Fibroblast of mammary gland (primary cell): ENCODE data around the gene NR2C1.
"Not testable (repeated sequence)": the region's sequence is repeated elsewhere in the genome, so short reads cannot be mapped to it uniquely, and the experiment has no call there.

Experiments
- DNase-seq: peaks from one replicate; pipeline ENCODE4 v3.0.0-alpha.2; 2010; ENCODE audit warnings: low read depth
- H3K4me3 ChIP-seq: 2 replicates; pipeline ENCODE4 v1.5.1; 2011; ENCODE audit warnings: low read depth, mild to moderate bottlenecking, low read length, moderate library complexity; ENCODE audit not compliant: control insufficient read depth
- TF ChIP-seq, protein P1 (sequence below): conservative IDR thresholded peaks from 2 replicates; pipeline ENCODE4 v1.5.1; 2011; ENCODE audit warnings: low read depth, low read length, inconsistent platforms; ENCODE audit not compliant: control insufficient read depth, insufficient read depth

Gene NR2C1

DNA sequence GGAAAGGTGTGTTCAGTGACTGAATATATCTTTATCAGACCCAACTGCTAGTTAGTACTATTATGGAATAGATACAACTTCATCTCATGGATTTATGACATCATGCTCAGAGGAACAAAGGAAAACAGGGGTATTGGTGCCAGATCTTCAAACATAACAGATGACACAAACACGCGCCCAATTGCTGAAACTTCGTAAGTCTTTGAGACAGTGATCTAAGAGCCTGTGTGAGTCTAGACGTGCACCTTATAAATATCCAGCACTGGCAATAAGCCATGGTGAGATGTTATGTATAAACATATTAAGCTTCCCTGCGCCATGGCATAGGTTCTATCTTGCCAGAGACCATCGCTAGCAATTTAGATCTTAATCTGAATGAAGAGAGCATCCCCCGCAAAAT, 42.2 kb upstream of the NR2C1 start:
- H3K4me3 ChIP-seq, result no peak overlapping the region
- peak; percentile 28 for DNase-seq
- TF ChIP-seq, protein P1, sequence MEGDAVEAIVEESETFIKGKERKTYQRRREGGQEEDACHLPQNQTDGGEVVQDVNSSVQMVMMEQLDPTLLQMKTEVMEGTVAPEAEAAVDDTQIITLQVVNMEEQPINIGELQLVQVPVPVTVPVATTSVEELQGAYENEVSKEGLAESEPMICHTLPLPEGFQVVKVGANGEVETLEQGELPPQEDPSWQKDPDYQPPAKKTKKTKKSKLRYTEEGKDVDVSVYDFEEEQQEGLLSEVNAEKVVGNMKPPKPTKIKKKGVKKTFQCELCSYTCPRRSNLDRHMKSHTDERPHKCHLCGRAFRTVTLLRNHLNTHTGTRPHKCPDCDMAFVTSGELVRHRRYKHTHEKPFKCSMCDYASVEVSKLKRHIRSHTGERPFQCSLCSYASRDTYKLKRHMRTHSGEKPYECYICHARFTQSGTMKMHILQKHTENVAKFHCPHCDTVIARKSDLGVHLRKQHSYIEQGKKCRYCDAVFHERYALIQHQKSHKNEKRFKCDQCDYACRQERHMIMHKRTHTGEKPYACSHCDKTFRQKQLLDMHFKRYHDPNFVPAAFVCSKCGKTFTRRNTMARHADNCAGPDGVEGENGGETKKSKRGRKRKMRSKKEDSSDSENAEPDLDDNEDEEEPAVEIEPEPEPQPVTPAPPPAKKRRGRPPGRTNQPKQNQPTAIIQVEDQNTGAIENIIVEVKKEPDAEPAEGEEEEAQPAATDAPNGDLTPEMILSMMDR, result no peak

DNA sequence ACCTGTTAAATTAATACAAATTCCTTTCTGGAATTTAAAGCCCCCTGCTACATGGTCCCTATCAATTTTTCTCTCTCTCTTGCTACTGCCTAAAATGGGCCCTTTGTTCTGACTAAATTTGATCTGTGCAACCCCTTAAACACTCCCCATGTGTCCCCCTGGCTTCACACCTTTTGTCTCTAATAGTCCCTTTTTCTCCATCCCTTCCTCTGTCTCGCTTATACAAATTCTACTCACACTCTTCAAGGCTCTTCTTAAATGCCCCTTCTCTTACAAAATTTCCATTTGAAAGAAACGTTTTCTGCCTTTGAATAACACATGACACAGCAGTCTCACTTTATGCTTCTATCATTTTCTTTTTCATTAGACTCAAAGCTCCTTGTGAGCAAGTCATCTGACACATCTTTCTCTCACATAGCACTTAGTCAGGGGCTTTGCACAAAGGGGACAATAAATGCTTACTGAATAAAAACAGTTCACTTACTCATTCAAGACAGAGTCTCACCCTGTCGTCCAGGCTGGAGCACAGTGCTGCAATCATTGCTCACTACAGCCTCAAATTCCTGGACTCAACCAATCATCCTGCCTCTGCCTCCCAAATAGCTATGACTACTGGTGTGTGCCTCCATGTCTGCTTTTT, 41.5 kb upstream of the NR2C1 start:
- H3K4me3 ChIP-seq, result no peak overlapping the region
- TF ChIP-seq, protein P1, result no peak
- peak; percentile 62 for DNase-seq

DNA sequence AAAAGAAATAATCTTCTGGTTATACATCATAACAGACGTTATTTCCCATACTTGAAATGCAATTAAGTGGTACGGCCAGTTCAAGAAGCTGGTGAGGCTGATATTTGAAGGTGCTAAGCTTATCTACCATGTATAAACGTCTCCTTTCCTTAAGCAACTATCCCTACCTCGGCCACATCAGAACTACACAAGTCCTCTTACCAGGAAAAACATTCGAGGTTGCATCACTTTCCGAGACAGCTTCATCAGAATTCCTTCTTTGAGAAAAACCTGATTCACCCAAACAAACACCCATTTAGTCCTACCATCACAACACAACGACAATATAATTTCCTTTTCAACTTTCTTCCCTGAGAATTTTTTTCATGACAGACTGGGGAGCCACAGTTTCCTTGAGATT, 33.9 kb upstream of the NR2C1 start:
- H3K4me3 ChIP-seq, result no peak overlapping the region
- TF ChIP-seq, protein P1, result no peak
- DNase-seq, result no peak

DNA sequence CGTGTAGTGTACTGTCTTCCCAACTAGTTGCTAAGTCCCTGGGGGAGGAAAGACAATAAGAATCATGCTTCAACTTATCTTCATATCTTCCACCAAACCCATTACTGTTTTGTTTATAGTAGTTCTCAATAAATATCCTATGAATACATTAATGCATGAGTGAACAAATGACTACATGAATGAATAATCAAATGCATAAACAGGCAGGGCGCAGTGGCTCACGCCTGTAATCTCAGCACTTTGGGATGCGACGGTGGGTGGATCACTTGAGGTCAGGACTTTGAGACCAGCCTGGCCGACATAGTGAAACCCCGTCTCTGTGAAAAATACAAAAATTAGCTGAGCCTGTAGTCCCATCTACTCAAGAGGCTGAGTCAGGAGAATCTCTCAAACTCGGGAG, 32.1 kb upstream of the NR2C1 start:
- H3K4me3 ChIP-seq, result no peak overlapping the region
- no peak for DNase-seq
- TF ChIP-seq, protein P1, result no peak

DNA sequence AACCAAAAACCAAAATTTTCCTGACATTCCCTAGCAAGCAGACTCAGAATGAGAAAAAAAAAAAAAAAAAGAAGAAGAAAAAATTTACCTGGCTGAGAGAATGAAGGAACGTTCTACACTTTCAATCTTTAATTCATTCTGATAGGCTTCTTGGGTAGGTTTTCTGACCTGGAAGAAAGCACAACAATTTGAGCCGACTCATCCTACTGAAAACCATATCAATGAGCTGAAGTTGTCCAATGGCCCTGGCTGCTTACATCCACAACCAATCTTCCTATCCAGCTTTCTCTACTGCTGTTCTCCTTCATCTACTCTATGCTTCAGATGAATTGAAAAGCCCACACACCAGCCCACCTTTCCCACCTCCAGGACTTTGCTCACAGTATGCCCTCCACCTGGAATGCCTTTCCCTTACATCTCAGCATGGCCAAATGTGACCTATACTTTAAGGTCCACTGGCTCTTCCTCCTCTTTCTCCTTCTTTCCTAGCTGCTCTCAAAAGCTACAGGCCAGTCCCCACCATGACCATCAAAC, 31.6 kb upstream of the NR2C1 start:
- TF ChIP-seq, protein P1, result no peak
- DNase-seq, result no peak
- H3K4me3 ChIP-seq, result no peak overlapping the region

DNA sequence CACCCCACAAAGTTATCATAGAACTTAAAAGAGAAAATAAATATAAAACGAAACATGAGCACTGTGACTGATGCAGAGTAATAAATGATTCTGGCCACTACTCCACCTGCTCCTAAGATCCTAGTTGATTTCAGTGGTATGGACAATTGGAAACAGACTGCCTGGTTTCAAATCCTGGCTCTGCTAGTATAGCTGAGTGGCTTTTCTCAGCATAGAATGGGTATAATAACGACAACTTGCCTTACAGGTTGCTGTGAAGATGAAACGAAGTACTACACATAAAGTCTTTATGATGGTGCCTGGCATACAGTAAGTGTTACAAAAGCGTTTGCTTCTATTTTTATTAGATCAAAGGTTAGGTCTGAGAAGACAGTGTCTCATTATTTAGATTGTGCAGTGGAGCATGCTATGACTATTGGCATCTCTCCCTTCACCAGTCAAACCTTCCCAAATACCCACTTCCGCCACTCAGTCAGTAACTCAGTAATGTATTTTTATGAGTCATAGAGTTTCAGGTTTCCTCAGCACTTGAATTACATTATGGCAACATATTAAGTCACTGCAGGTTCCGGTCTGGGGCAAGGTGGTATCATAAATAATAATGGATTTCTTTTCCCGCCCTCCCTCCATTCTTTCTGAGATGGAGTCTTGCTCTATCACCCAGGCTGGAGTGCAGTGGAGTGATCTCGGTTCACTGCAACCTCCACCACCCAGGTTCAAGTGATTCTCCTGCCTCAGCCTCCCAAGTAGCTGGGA, 29.7 kb upstream of the NR2C1 start:
- peak; percentile 82 for DNase-seq
- H3K4me3 ChIP-seq, result no peak overlapping the region
- TF ChIP-seq, protein P1, result no peak

DNA sequence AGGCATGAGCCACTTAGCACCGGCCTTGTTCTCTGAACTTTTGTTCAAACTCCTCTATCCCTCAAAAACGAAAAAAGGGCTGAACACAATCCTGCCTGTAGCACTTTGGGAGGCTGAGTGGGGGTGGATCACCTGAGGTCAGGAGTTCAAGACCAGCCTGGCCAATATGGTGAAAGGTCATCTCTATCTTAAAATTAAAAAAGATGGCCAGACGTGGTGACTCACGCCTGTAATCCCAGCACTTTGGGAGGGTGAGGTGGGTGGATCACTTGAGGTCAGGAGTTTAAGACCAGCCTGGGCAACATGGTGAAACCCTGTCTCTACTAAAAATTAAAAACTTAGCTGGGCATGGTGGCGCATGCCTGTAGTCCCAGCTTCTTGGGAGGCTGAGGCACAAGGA, 28.5 kb upstream of the NR2C1 start:
- not testable (repeated sequence) for DNase-seq, H3K4me3 ChIP-seq
